IMR-90 (cell line): ENCODE measurements around the gene ARHGDIA. TPM values are rescaled to one million over a fixed set of nuclear protein-coding genes. Genes with fewer than 3 reads are reported as not detected.

Experiments
- ATAC-seq: fragments of 200-7000 bp; cut with Tn5 transposase; 2 replicates; pipeline ENCODE4 v1.9.1; 2020; ENCODE audit warnings: low read depth, mild to moderate bottlenecking, moderate library complexity
- BruUV-seq: library from RNA; stranded (reverse); fragments of 400-500 nt; replicated peaks from 2 replicates; lab custom pipeline; 2021; lab: Mats Ljungman, UMichigan
- CTCF ChIA-PET: fragments of 300-600 bp; formaldehyde crosslinking; extraction: SDS; loops from one replicate; lab custom pipeline; 2021; ENCODE audit warnings: antibody characterized with exemption; lab: Yijun Ruan, JAX
- POLR2A ChIA-PET: fragments of 300-600 bp; sonication (Branson Sonifier 250); formaldehyde crosslinking; loops from one replicate; lab custom pipeline; 2022; ENCODE audit warnings: antibody characterized with exemption; ENCODE audit not compliant: unreplicated experiment; lab: Charles Lee
- DNase-seq: peaks from one replicate; pipeline ENCODE4 v3.0.0; 2013
- H2AFZ ChIP-seq: replicated peaks from 2 replicates; pipeline ENCODE3; 2013; ENCODE audit warnings: low read length, mild to moderate bottlenecking; ENCODE audit not compliant: poor library complexity
- H2AK5ac ChIP-seq: 2 replicates; pipeline ENCODE4 v1.6.1; 2013; ENCODE audit warnings: low read depth, low read length, inconsistent platforms
- H2AK9ac ChIP-seq: replicated peaks from 2 replicates; pipeline ENCODE3; 2013; ENCODE audit warnings: mild to moderate bottlenecking, low read depth, low read length, moderate library complexity; ENCODE audit not compliant: poor library complexity
- H2BK120ac ChIP-seq: 2 replicates; pipeline ENCODE4 v1.6.1; 2013; ENCODE audit warnings: low read depth, low read length, inconsistent platforms
- H2BK15ac ChIP-seq: 3 replicates; pipeline ENCODE4 v1.6.1; 2013; ENCODE audit warnings: low read depth, low read length, inconsistent platforms
- H2BK20ac ChIP-seq: 2 replicates; pipeline ENCODE4 v1.6.1; 2013; ENCODE audit warnings: low read depth, mild to moderate bottlenecking, inconsistent platforms, low read length, moderate library complexity
- H2BK5ac ChIP-seq: 2 replicates; pipeline ENCODE4 v1.6.1; 2013; ENCODE audit warnings: mild to moderate bottlenecking, low read depth, low read length, inconsistent platforms; ENCODE audit not compliant: poor library complexity, severe bottlenecking
- H3K14ac ChIP-seq: replicated peaks from 2 replicates; pipeline ENCODE4 v1.6.1; 2013; ENCODE audit warnings: low read depth, low read length, inconsistent platforms
- H3K18ac ChIP-seq: 2 replicates; pipeline ENCODE4 v1.6.1; 2013; ENCODE audit warnings: low read depth, low read length, control low read depth
- H3K23ac ChIP-seq: 2 replicates; pipeline ENCODE4 v1.6.1; 2013; ENCODE audit warnings: low read depth, low read length, inconsistent platforms
- H3K27ac ChIP-seq: 2 replicates; pipeline ENCODE4 v1.5.1; 2013; ENCODE audit warnings: mild to moderate bottlenecking, control low read depth, low read length; ENCODE audit not compliant: insufficient read depth
- H3K27me3 ChIP-seq: 2 replicates; pipeline ENCODE4 v1.6.1; 2013; ENCODE audit warnings: low read length; ENCODE audit not compliant: control insufficient read depth, insufficient read depth
- H3K36me3 ChIP-seq: 2 replicates; pipeline ENCODE4 v1.6.1; 2013; ENCODE audit warnings: low read length, mixed read lengths; ENCODE audit not compliant: control insufficient read depth, insufficient read depth
- H3K4ac ChIP-seq: 2 replicates; pipeline ENCODE4 v1.6.1; 2013; ENCODE audit warnings: low read depth, low read length, inconsistent platforms
- H3K4me1 ChIP-seq: 2 replicates; pipeline ENCODE4 v1.6.1; 2013; ENCODE audit warnings: low read length, mixed read lengths; ENCODE audit not compliant: control insufficient read depth, insufficient read depth
- H3K4me2 ChIP-seq: 2 replicates; pipeline ENCODE4 v1.6.1; 2013; ENCODE audit warnings: low read depth, mild to moderate bottlenecking, control low read depth, low read length, moderate library complexity
- H3K4me3 ChIP-seq: 2 replicates; pipeline ENCODE4 v1.5.1; 2013; ENCODE audit warnings: low read depth, mild to moderate bottlenecking, control low read depth, low read length, moderate library complexity; ENCODE audit not compliant: insufficient read depth
- H3K56ac ChIP-seq: 2 replicates; pipeline ENCODE4 v1.6.1; 2013; ENCODE audit warnings: low read length, inconsistent platforms; ENCODE audit not compliant: insufficient read depth; ENCODE audit errors: extremely low read depth
- H3K79me1 ChIP-seq, 2 experiments: 2 replicates each; pipeline ENCODE4 v1.6.1; 2013; ENCODE audit warnings: low read length in 2 of 2, inconsistent platforms in 1 of 2, low read depth in 1 of 2
- H3K9ac ChIP-seq: 2 replicates; pipeline ENCODE4 v1.6.1; 2013; ENCODE audit warnings: low read depth, low read length, control low read depth
- H3K9me1 ChIP-seq: 2 replicates; pipeline ENCODE4 v1.6.1; 2013; ENCODE audit warnings: low read length, inconsistent platforms; ENCODE audit not compliant: insufficient read depth
- H3K9me3 ChIP-seq: 2 replicates; pipeline ENCODE4 v1.6.1; 2013; ENCODE audit warnings: low read length; ENCODE audit not compliant: control insufficient read depth, insufficient read depth
- H4K20me1 ChIP-seq: 2 replicates; pipeline ENCODE4 v1.6.1; 2013; ENCODE audit warnings: low read length, inconsistent platforms; ENCODE audit not compliant: insufficient read depth
- H4K5ac ChIP-seq: 2 replicates; pipeline ENCODE4 v1.6.1; 2013; ENCODE audit warnings: mild to moderate bottlenecking, low read depth, low read length, control low read depth
- H4K8ac ChIP-seq, 2 experiments: 2 replicates each; pipeline ENCODE4 v1.6.1; 2013; ENCODE audit warnings: low read depth in 2 of 2, low read length in 2 of 2, control low read depth in 1 of 2, inconsistent platforms in 1 of 2
- H4K91ac ChIP-seq: 2 replicates; pipeline ENCODE4 v1.6.1; 2013; ENCODE audit warnings: low read depth, low read length, inconsistent platforms; ENCODE audit not compliant: insufficient read depth
- RAD21 ChIP-seq: IDR thresholded peaks from 2 replicates; pipeline ENCODE4 v1.6.1; 2012; ENCODE audit warnings: low read length, improper control_type of control experiment
- RCOR1 ChIP-seq: IDR thresholded peaks from 2 replicates; pipeline ENCODE4 v1.6.1; 2012; ENCODE audit warnings: mild to moderate bottlenecking, low read length, improper control_type of control experiment; ENCODE audit not compliant: insufficient replicate concordance
- WGBS, 2 experiments: methylation state at CpG; one replicate each; pipeline versions ENCODE4 v1.1.5 to v1.1.7; 2013; ENCODE audit warnings: missing lambda C conversion rate in 2 of 2; ENCODE audit not compliant: insufficient read length in 1 of 2; ENCODE audit errors: extremely low coverage in 2 of 2; 5-methylcytosine and 5-hydroxymethylcytosine counted together
- dilution Hi-C: fragments of 300-500 bp; cut with HindIII; formaldehyde crosslinking; loops from one replicate; pipeline ENCODE4 v1.14.3; 2018; ENCODE audit warnings: low sequenced_read_pairs; ENCODE audit not compliant: unreplicated experiment
- in situ Hi-C: fragments of 300-500 bp; cut with MboI; formaldehyde crosslinking; loops from 3 replicates; pipeline ENCODE4 v1.14.3; 2019; ENCODE audit warnings: low sequenced_read_pairs, inconsistent platforms, mixed read lengths
- intact Hi-C: fragments of 100-400 bp; cut with micrococcal nuclease; formaldehyde crosslinking; loops from 2 replicates; pipeline ENCODE4 v1.10.0; 2022
- polyA plus RNA-seq, 3 experiments: library from polyadenylated mRNA; depleted of rRNA; stranded (reverse); fragments of >200 nt; gene quantifications; 2 replicates each; pipeline ENCODE4 v1.2.3, GENCODE V29; 2012; ENCODE audit warnings: low replicate concordance in 1 of 3
- total RNA-seq: library from RNA; depleted of rRNA; stranded (reverse); fragments of >200 nt; gene quantifications from 2 replicates; pipeline ENCODE4 v1.2.3, GENCODE V29; 2012
- TF ChIP-seq, protein P1 (sequence below): conservative IDR thresholded peaks from 2 replicates; pipeline ENCODE4 v1.5.1; 2012; ENCODE audit warnings: mild to moderate bottlenecking, low read depth, low read length, improper control_type of control experiment

Gene ARHGDIA
- total and polyA plus RNA-seq, 2 of the 4 experiments (the other 2 are of a cell fraction): 62.7 to 362 TPM

DNA sequence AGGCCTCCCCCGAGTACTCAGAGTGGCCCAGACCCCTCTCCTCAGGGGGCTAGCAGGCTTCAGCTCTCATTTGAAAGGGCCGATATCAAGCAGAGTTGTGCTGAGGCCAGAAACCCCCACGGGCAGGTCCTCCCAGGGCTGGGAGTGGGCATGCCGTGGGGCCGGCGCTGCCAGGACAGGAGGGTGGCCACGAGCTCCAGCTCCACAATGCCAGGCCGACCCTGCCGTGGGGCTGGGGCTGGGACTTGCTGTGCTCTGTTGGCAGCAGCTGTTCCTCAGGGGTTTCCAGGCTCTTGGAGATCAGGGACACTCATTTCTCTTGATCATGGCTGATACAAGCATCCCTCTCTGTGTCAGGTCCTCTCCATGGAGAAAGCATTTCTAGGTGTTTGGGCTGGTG, 27.7 kb upstream of the ARHGDIA start:
- intact Hi-C loops (no loop called here), in situ Hi-C loops (no loop called here), dilution Hi-C loops (no loop called here)
- H3K14ac ChIP-seq: no peak overlapping the region
- no peak overlapping the region for H2BK15ac ChIP-seq
- H3K9me1 ChIP-seq: peaks cover 13% of the 10 kb centered on the region; the same call in 1 of the 2 replicates
- H4K5ac ChIP-seq: no peak overlapping the region
- H3K4me2 ChIP-seq: no peak overlapping the region
- H3K56ac ChIP-seq: no peak overlapping the region
- H3K27ac ChIP-seq: no peak overlapping the region
- DNase-seq: no peak
- H2BK5ac ChIP-seq: peak overlapping the region; percentile 75
- ATAC-seq: no peak
- H2BK120ac ChIP-seq: no peak overlapping the region
- H3K27me3 ChIP-seq: no peaks in the 10 kb centered on the region
- H3K18ac ChIP-seq: no peak overlapping the region
- H3K4me3 ChIP-seq: no peak overlapping the region
- H2AFZ ChIP-seq: no peak overlapping the region
- no peak overlapping the region for H2AK9ac ChIP-seq
- peaks cover 14% of the 10 kb centered on the region for H3K4me1 ChIP-seq
- no peak overlapping the region for H3K23ac ChIP-seq
- H3K9me3 ChIP-seq: no peaks in the 10 kb centered on the region
- TF ChIP-seq, protein P1, sequence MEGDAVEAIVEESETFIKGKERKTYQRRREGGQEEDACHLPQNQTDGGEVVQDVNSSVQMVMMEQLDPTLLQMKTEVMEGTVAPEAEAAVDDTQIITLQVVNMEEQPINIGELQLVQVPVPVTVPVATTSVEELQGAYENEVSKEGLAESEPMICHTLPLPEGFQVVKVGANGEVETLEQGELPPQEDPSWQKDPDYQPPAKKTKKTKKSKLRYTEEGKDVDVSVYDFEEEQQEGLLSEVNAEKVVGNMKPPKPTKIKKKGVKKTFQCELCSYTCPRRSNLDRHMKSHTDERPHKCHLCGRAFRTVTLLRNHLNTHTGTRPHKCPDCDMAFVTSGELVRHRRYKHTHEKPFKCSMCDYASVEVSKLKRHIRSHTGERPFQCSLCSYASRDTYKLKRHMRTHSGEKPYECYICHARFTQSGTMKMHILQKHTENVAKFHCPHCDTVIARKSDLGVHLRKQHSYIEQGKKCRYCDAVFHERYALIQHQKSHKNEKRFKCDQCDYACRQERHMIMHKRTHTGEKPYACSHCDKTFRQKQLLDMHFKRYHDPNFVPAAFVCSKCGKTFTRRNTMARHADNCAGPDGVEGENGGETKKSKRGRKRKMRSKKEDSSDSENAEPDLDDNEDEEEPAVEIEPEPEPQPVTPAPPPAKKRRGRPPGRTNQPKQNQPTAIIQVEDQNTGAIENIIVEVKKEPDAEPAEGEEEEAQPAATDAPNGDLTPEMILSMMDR: no peak
- no peak for TF ChIP-seq RCOR1
- no peak for TF ChIP-seq RAD21
- ChIA-PET POLR2A (interaction anchor here (0.6 kb wide), 1 partner anchor 222 kb away, joined by 9 read pairs; no protein-coding TSS in a partner anchor), CTCF (no interaction called here)
- no peak overlapping the region for H3K9ac ChIP-seq
- H3K4ac ChIP-seq: no peak overlapping the region
- BruUV-seq: no TSS peak
- WGBS, 2 experiments: 89% methylated on average over 3 of the region's 9 CpGs; no CpG with 5 or more reads in 1 of the 2 experiments
- H3K79me1 ChIP-seq: peaks cover 8 to 48% of the 10 kb centered on the region in 2 experiments; a peak in 3 of 4 replicates
- peaks cover 26% of the 10 kb centered on the region for H4K20me1 ChIP-seq
- no peak overlapping the region for H4K8ac ChIP-seq
- no peak overlapping the region for H2AK5ac ChIP-seq
- H2BK20ac ChIP-seq: no peak overlapping the region
- H4K91ac ChIP-seq: no peak overlapping the region
- peaks cover 35% of the 10 kb centered on the region for H3K36me3 ChIP-seq
